Neuronal stem cell (in vitro differentiated cells): ENCODE data around the gene ABCA5.

Experiments
- DNase-seq: peaks from one replicate; pipeline ENCODE4 v3.0.0-alpha.2; 2013; ENCODE audit warnings: low spot score
- H2AFZ ChIP-seq: one replicate; pipeline ENCODE4 v1.6.1; 2013; ENCODE audit warnings: mild to moderate bottlenecking, low read length, inconsistent platforms
- H2AK5ac ChIP-seq: 2 replicates; pipeline ENCODE4 v1.6.1; 2013; ENCODE audit warnings: low read depth, mild to moderate bottlenecking, inconsistent platforms, low read length, moderate library complexity, mixed read lengths
- H2BK120ac ChIP-seq: 2 replicates; pipeline ENCODE4 v1.6.1; 2013; ENCODE audit warnings: low read depth, mild to moderate bottlenecking, inconsistent platforms, low read length, moderate library complexity, mixed read lengths
- H2BK12ac ChIP-seq: one replicate; pipeline ENCODE4 v1.6.1; 2013; ENCODE audit warnings: low read length, inconsistent platforms
- H2BK15ac ChIP-seq: 2 replicates; pipeline ENCODE4 v1.6.1; 2013; ENCODE audit warnings: mild to moderate bottlenecking, low read length, inconsistent platforms, mixed read lengths
- H2BK5ac ChIP-seq: one replicate; pipeline ENCODE4 v1.6.1; 2013; ENCODE audit warnings: inconsistent platforms, mild to moderate bottlenecking, low read length, moderate library complexity
- H3K14ac ChIP-seq: one replicate; pipeline ENCODE4 v1.6.1; 2013; ENCODE audit warnings: low read length, inconsistent platforms
- H3K18ac ChIP-seq: 2 replicates; pipeline ENCODE4 v1.6.1; 2013; ENCODE audit warnings: low read length, inconsistent platforms
- H3K23ac ChIP-seq: 2 replicates; pipeline ENCODE4 v1.6.1; 2013; ENCODE audit warnings: low read depth, mild to moderate bottlenecking, mixed read lengths, low read length, inconsistent platforms; ENCODE audit not compliant: poor library complexity
- H3K27ac ChIP-seq: replicated peaks from 3 replicates; pipeline ENCODE4 v1.5.1; 2013; ENCODE audit warnings: low read length, inconsistent platforms
- H3K27me3 ChIP-seq, 3 experiments: 2 replicates each; pipeline ENCODE4 v1.6.1; 2013; ENCODE audit warnings: low read length in 3 of 3, mild to moderate bottlenecking in 2 of 3, inconsistent platforms in 1 of 3, low read depth in 1 of 3, mixed read lengths in 1 of 3, moderate library complexity in 1 of 3; ENCODE audit not compliant: control insufficient read depth in 3 of 3, insufficient read depth in 3 of 3
- H3K36me3 ChIP-seq, 2 donors: replicated peaks in 1 of 2; 2 replicates each; pipeline ENCODE4 v1.6.1; 2013; ENCODE audit warnings: low read length in 2 of 2; ENCODE audit not compliant: control insufficient read depth in 2 of 2, insufficient read depth in 2 of 2
- H3K4ac ChIP-seq: 2 replicates; pipeline ENCODE4 v1.6.1; 2013; ENCODE audit warnings: inconsistent platforms, mild to moderate bottlenecking, low read length, moderate library complexity
- H3K4me1 ChIP-seq, 2 donors: 1 replicate in 1 of 2; 2 replicates in 1 of 2; pipeline ENCODE4 v1.6.1; 2013; ENCODE audit warnings: low read length in 2 of 2, low read depth in 1 of 2; ENCODE audit not compliant: control insufficient read depth in 2 of 2, insufficient read depth in 1 of 2
- H3K4me2 ChIP-seq: one replicate; pipeline ENCODE4 v1.6.1; 2013; ENCODE audit warnings: mild to moderate bottlenecking, low read length, inconsistent platforms; ENCODE audit not compliant: insufficient read depth, poor library complexity, severe bottlenecking
- H3K4me3 ChIP-seq, 2 donors: 2 replicates each; pipeline ENCODE4 v1.5.1; 2013; ENCODE audit warnings: low read length in 2 of 2, mild to moderate bottlenecking in 2 of 2, inconsistent platforms in 1 of 2, moderate library complexity in 1 of 2
- H3K79me1 ChIP-seq: one replicate; pipeline ENCODE4 v1.6.1; 2013; ENCODE audit warnings: low read depth, mild to moderate bottlenecking, inconsistent platforms, low read length, moderate library complexity
- H3K9ac ChIP-seq: one replicate; pipeline ENCODE4 v1.6.1; 2013; ENCODE audit warnings: mild to moderate bottlenecking, low read depth, low read length, inconsistent platforms; ENCODE audit not compliant: poor library complexity
- H3K9me3 ChIP-seq, 2 donors: replicated peaks in 1 of 2; 2 replicates each; pipeline versions ENCODE3 to v1.6.1; 2013; ENCODE audit warnings: low read length in 2 of 2, mild to moderate bottlenecking in 2 of 2, inconsistent platforms in 1 of 2, low read depth in 1 of 2, mixed read lengths in 1 of 2, moderate library complexity in 1 of 2; ENCODE audit not compliant: control insufficient read depth in 2 of 2, insufficient read depth in 1 of 2
- H4K8ac ChIP-seq: one replicate; pipeline ENCODE4 v1.6.1; 2013; ENCODE audit warnings: low read depth, mild to moderate bottlenecking, inconsistent platforms, low read length, moderate library complexity
- H4K91ac ChIP-seq: one replicate; pipeline ENCODE4 v1.6.1; 2013; ENCODE audit warnings: low read length, low read depth, mild to moderate bottlenecking, inconsistent platforms; ENCODE audit not compliant: poor library complexity
- WGBS, 2 donors: extraction: QIAGEN DNeasy Blood & Tissue Kit; methylation state at CpG; one replicate each; pipeline ENCODE4 v1.1.7; 2013; ENCODE audit warnings: missing lambda C conversion rate in 2 of 2, mixed read lengths in 1 of 2; ENCODE audit not compliant: insufficient read length in 2 of 2, insufficient replicate concordance in 1 of 2; ENCODE audit errors: extremely low coverage in 2 of 2; 5-methylcytosine and 5-hydroxymethylcytosine counted together

The ABCA5 gene

DNA sequence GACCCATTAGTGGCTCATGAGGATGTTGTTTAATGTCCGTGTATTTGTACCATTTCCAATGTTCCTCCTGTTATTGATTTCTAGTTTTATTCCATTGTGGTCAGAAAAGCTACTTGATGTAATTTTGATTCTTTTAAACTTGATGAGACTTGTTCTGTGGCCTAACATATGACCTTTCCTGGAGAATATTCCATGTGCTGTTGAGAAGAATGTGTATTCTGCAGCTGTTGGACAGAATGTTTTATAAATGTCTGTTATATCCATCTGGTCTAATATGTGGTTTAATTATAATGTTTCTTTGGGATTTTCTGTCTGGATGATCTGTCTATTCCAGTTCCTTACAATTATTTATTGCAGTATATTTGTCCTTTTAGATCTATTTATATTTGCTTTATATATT is 95.4 kb downstream of the ABCA5 start:
- H3K9me3 ChIP-seq = peaks cover 1 to 11% of the 10 kb centered on the region in 2 donors
- no peak overlapping the region for H2BK15ac ChIP-seq
- H2BK120ac ChIP-seq = no peak overlapping the region
- H3K4me3 ChIP-seq = no peak overlapping the region
- H2BK5ac ChIP-seq = no peak overlapping the region
- H3K4ac ChIP-seq = no peak overlapping the region
- WGBS, 2 donors = no CpG with 5 or more reads among the region's 1 CpG
- no peak overlapping the region for H3K9ac ChIP-seq
- no peaks in the 10 kb centered on the region for H3K27me3 ChIP-seq
- H2BK12ac ChIP-seq = no peak overlapping the region
- H3K23ac ChIP-seq = no peak overlapping the region
- no peak for DNase-seq
- no peak overlapping the region for H3K27ac ChIP-seq
- no peak overlapping the region for H3K4me2 ChIP-seq
- H2AK5ac ChIP-seq = no peak overlapping the region
- no peak overlapping the region for H4K8ac ChIP-seq
- no peaks in the 10 kb centered on the region for H3K36me3 ChIP-seq
- H4K91ac ChIP-seq = no peak overlapping the region
- no peaks in the 10 kb centered on the region for H3K79me1 ChIP-seq
- H2AFZ ChIP-seq = no peak overlapping the region
- no peak overlapping the region for H3K18ac ChIP-seq
- H3K4me1 ChIP-seq = peaks cover 0 to 2% of the 10 kb centered on the region in 2 donors
- no peak overlapping the region for H3K14ac ChIP-seq

DNA sequence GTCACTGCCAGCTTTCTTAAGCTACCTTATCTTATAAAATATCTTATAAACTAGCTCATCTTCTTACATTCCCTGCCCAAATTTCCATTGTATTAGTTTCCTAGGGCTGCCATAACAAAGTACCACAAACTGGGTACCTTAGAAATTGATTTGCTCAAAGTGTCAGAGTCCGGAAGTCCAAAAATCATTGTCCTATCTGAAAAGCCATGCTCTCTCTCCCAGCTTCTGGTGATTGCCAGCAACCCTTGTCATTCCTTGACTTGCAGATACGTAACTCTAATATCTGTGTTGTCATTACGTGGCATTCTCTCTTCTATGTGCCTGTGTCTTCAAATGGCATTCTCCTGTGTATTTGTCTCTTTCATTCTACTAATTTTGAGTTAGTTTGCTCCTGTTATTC is 96.0 kb downstream of the ABCA5 start:
- H4K91ac ChIP-seq = no peak overlapping the region
- H2AK5ac ChIP-seq = no peak overlapping the region
- WGBS, 2 donors = no CpG with 5 or more reads among the region's 3 CpGs
- peaks cover 0 to 2% of the 10 kb centered on the region in 2 donors for H3K4me1 ChIP-seq
- no peak overlapping the region for H2BK5ac ChIP-seq
- no peak overlapping the region for H4K8ac ChIP-seq
- H3K4me3 ChIP-seq = no peak overlapping the region
- H2BK15ac ChIP-seq = no peak overlapping the region
- peaks cover 1 to 11% of the 10 kb centered on the region in 2 donors for H3K9me3 ChIP-seq
- H3K36me3 ChIP-seq = no peaks in the 10 kb centered on the region
- no peak overlapping the region for H2BK120ac ChIP-seq
- DNase-seq = no peak
- no peak overlapping the region for H3K18ac ChIP-seq
- no peak overlapping the region for H2AFZ ChIP-seq
- H3K4ac ChIP-seq = no peak overlapping the region
- no peaks in the 10 kb centered on the region for H3K79me1 ChIP-seq
- no peak overlapping the region for H3K23ac ChIP-seq
- H3K14ac ChIP-seq = no peak overlapping the region
- no peak overlapping the region for H2BK12ac ChIP-seq
- no peak overlapping the region for H3K27ac ChIP-seq
- H3K4me2 ChIP-seq = no peak overlapping the region
- no peaks in the 10 kb centered on the region for H3K27me3 ChIP-seq
- no peak overlapping the region for H3K9ac ChIP-seq

DNA sequence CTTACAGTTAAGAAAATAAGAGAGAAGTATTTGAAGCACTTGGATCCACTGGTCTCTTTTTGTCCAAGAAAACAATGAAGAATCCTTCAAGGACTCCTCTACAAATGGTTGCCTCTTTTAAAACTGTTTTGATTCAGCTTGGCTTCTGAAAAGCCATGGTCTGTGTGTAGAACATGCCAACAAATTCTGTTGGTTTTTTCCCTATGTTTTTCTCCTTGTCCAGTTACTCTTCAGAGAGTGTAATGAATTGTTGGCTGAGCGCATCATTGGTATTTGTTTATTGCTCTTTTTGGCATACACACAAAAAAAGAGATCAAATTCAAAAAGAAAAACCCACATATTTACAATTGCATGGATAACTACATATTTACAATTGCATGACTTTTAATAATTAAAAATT is 98.4 kb downstream of the ABCA5 start, which contains the start of gene ABCA10:
ABCA10 (minus strand) TSS at position 249 of the 400 bp plus-strand sequence. CDS start 3,466 bp downstream, outside the sequence.
- Histone ChIP-seq H3K4me1 (peaks cover 0 to 4% of the 10 kb centered on the region in 2 donors), H3K27ac (no peak within 1 kb of the TSS), H3K14ac (no peak within 1 kb of the TSS), H2AK5ac (no peak within 1 kb of the TSS), H3K18ac (no peak within 1 kb of the TSS), H2AFZ (no peak within 1 kb of the TSS), H3K79me1 (no peaks in the 10 kb centered on the region), H4K91ac (no peak within 1 kb of the TSS), H3K9me3 (peaks cover 1 to 9% of the 10 kb centered on the region in 2 donors), H3K4ac (no peak within 1 kb of the TSS), H3K36me3 (no peaks in the 10 kb centered on the region), H2BK15ac (no peak within 1 kb of the TSS), H2BK12ac (no peak within 1 kb of the TSS), H4K8ac (no peak within 1 kb of the TSS), H3K23ac (no peak within 1 kb of the TSS), H3K9ac (no peak within 1 kb of the TSS), H2BK120ac (no peak within 1 kb of the TSS), H3K4me2 (no peak within 1 kb of the TSS), H3K4me3 (no peak within 1 kb of the TSS), H3K27me3 (no peaks in the 10 kb centered on the region), H2BK5ac (no peak within 1 kb of the TSS)
- DNase-seq = no peak
- WGBS, 2 donors = no CpG with 5 or more reads among the region's 1 CpG

DNA sequence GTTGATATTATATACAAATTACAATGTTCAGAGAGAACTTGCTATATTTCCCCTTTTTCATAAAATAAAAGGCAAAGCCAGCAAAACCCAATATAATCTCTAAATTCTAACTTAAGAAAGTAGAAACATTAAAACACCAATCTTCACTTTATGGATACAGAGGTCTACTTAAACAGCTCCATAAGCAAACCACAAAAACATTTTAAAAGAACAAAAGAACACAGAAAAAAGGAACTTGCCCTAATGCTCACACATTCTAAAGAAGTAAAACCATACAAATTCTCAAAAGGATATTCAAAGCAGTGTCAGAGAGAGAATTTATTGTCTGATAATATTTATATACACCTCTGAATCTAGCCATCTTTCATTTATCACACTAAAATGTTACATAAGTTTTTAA is 98.9 kb downstream of the ABCA5 start:
- H2BK12ac ChIP-seq = no peak overlapping the region
- H3K4ac ChIP-seq = no peak overlapping the region
- no peak overlapping the region for H2BK120ac ChIP-seq
- no peak overlapping the region for H4K8ac ChIP-seq
- no peaks in the 10 kb centered on the region for H3K79me1 ChIP-seq
- no peak overlapping the region for H3K4me3 ChIP-seq
- no peak overlapping the region for H3K27ac ChIP-seq
- no peak overlapping the region for H3K9ac ChIP-seq
- H3K9me3 ChIP-seq = peaks cover 1 to 6% of the 10 kb centered on the region in 2 donors
- H3K23ac ChIP-seq = no peak overlapping the region
- H2AFZ ChIP-seq = no peak overlapping the region
- H2BK5ac ChIP-seq = no peak overlapping the region
- H3K27me3 ChIP-seq = no peaks in the 10 kb centered on the region
- no peaks in the 10 kb centered on the region for H3K36me3 ChIP-seq
- H2BK15ac ChIP-seq = no peak overlapping the region
- no peak overlapping the region for H3K14ac ChIP-seq
- H3K4me2 ChIP-seq = no peak overlapping the region
- H3K4me1 ChIP-seq = peaks cover 0 to 4% of the 10 kb centered on the region in 2 donors
- DNase-seq = no peak
- no peak overlapping the region for H4K91ac ChIP-seq
- no peak overlapping the region for H3K18ac ChIP-seq
- no peak overlapping the region for H2AK5ac ChIP-seq
